SH-SY5Y (cell line): ENCODE measurements around the gene ADCY9.

Experiments used
- GATA2 ChIP-seq: IDR thresholded peaks from 2 replicates; pipeline ENCODE4 v1.6.1; 2011; ENCODE audit warnings: mild to moderate bottlenecking, low read depth, low read length
- GATA3 ChIP-seq: IDR thresholded peaks from 2 replicates; pipeline ENCODE4 v1.6.1; 2011; ENCODE audit warnings: low read depth, mild to moderate bottlenecking, low read length, moderate library complexity

- TF ChIP-seq GATA2 = no peak
- no peak for TF ChIP-seq GATA3
Measured at GRCh38 chr16:4109250-4109736, 6.9 kb downstream of the ADCY9 start.
